Activated naive CD8-positive, alpha-beta T cell (primary cell): ENCODE measurements around the gene BCAS1.
A peak's percentile ranks its signal among the peaks of the same experiment; 100 is the strongest.

Experiments
- H3K27ac Mint-ChIP-seq: one replicate; pipeline ENCODE4 v1.8.0; 2021; ENCODE audit warnings: mixed read lengths
- H3K27me3 Mint-ChIP-seq: one replicate; pipeline ENCODE4 v1.8.0; 2021; ENCODE audit warnings: mixed read lengths
- H3K36me3 Mint-ChIP-seq: one replicate; pipeline ENCODE4 v1.8.0; 2021; ENCODE audit warnings: mixed read lengths
- H3K4me1 Mint-ChIP-seq: one replicate; pipeline ENCODE4 v1.8.0; 2021; ENCODE audit warnings: low read depth, mixed read lengths
- H3K4me3 Mint-ChIP-seq: one replicate; pipeline ENCODE4 v1.8.0; 2021; ENCODE audit warnings: mild to moderate bottlenecking, mixed read lengths
- H3K9me3 Mint-ChIP-seq: one replicate; pipeline ENCODE4 v1.8.0; 2021; ENCODE audit warnings: low read depth, mixed read lengths

Gene BCAS1

DNA sequence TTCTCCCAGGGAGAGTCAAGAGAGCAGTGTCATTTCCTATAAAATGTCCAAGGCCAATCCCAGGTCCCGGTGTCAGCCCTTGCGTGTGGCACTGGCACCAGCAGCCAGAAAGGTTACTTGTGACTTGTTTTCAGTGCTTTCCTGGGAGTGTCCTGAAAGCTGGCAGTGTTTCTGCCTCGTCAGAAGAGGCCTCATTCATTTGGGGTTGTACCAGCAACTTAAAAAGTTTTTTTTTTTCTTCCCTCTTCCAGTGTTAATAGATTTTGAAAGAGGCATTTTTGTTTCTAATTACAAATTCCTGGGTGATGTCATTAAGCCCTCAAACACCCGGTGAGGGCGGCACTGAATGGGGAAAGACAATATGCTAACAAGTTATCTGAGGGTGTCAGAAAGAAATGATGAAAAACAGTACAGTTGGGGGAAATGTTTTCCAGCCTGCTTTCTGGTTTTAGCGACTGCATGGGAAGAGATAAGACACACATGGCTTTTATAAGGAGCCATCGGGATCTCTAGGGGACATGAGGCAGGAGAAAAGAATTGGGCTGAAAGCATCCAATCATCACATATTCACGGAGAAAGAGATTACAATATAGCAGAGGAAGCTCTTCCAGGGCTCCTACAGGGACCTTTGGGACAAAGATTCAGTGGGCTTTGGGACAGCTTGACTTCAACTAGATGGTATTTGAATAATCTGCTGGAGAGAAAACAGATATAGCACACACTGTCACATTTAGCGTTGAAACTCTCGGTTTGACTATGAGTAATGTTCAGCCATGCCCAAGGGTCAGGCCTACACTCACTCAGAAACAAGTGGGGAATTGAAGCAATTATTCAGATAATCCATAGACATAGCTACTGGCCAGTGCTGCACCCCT lies 153.0 kb downstream of the BCAS1 start:
- Mint-ChIP-seq H3K4me1 (peaks cover 43% of the 10 kb centered on the region), H3K27me3 (no peaks in the 10 kb centered on the region), H3K4me3 (no peak overlapping the region), H3K27ac (peak overlapping the region; percentile 79), H3K36me3 (peaks cover 3% of the 10 kb centered on the region), H3K9me3 (no peaks in the 10 kb centered on the region)

DNA sequence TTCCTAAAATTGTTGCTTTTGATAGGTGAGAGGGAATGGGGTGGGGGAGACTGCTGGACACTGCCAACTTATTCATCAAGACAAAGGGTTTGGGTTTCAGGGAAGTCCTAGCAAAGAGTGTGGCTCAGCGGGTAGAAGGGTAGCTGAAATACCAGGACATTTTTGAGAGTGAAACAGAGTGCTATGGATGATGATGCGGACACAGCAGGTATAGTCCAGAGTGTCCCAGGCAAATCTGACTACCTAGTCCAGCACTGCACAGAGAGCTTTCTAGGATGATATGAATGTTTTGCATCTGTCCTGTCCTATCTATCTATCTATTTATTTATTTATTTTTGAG lies 154.3 kb downstream of the BCAS1 start:
- Mint-ChIP-seq H3K9me3 (no peaks in the 10 kb centered on the region), H3K36me3 (peaks cover 3% of the 10 kb centered on the region), H3K27ac (peak overlapping the region; percentile 93), H3K4me3 (peak overlapping the region; percentile 91), H3K27me3 (no peaks in the 10 kb centered on the region), H3K4me1 (peaks cover 48% of the 10 kb centered on the region)

DNA sequence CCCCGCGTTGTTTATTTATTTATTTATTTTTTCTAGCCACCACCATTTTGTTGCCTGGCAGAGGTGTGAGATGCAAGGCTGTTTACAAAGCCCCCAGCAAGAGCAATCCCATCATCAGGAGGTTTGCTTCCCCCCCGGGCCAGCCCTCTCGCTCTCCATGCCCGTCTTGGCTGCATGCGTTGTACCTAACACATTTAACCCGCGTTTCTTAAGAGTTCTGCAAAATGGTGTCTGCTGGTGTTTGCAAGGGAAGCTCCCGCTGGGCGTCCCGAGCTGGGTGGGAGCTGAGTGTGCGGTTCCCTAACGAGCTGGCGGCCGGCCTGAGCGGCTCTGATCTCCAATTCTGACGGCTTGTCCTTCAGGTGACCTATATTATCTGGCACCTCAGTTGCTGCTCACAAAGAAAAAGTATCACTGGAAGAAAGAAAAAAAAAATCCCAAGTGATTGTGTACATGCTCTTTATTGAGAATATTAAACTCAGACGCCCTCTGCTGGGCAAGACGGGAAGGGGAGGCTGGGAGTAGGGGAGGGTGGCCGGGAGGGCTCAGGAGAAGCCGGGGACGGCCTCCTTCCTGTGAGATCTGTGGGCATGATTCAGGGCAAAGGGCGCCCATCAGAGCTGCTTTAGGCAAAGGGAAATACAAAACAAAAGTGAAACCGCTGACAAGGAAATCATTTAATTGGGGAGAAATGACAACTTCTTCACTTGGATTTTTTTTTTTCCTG lies 154.8 kb downstream of the BCAS1 start:
- H3K4me3 Mint-ChIP-seq = peak overlapping the region; percentile 91
- H3K9me3 Mint-ChIP-seq = no peaks in the 10 kb centered on the region
- H3K27me3 Mint-ChIP-seq = no peaks in the 10 kb centered on the region
- H3K4me1 Mint-ChIP-seq = peaks cover 48% of the 10 kb centered on the region
- peaks cover 5% of the 10 kb centered on the region for H3K36me3 Mint-ChIP-seq
- H3K27ac Mint-ChIP-seq = peak overlapping the region; percentile 93

DNA sequence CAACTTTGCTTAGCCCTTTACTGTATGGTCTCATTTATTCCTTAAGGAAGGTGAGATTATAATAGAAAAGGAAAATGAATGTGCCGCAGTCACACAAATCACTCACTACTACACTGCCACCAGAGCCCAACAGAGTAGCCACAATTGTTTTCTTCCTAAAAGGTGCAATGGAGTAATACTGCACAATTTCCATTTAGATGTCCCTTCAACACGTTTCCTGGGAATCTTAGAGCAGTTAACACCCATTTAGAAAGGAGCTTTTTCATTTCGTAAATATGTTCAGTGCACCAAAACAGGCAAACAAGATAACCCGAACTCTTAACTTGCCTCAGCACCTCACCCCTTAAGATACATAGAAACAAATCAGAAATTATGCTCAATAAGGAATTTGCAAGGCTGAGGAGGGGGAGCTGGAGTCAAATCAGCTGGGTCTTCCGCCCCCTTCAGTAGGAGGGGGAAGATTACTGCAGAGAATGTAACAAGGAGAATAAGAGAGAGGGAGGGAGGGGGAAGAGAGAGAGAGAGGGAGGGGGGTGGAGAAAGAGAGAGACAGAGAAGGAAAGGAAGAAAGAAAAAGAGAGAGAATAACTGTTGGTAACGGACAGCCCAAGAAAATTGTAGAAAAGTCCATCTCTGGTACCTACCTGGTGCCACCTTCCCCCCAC lies 155.5 kb downstream of the BCAS1 start:
- Mint-ChIP-seq H3K27me3 (no peaks in the 10 kb centered on the region), H3K27ac (peak overlapping the region; percentile 93), H3K9me3 (no peaks in the 10 kb centered on the region), H3K36me3 (peaks cover 4% of the 10 kb centered on the region), H3K4me3 (peak overlapping the region; percentile 91), H3K4me1 (peaks cover 48% of the 10 kb centered on the region)

DNA sequence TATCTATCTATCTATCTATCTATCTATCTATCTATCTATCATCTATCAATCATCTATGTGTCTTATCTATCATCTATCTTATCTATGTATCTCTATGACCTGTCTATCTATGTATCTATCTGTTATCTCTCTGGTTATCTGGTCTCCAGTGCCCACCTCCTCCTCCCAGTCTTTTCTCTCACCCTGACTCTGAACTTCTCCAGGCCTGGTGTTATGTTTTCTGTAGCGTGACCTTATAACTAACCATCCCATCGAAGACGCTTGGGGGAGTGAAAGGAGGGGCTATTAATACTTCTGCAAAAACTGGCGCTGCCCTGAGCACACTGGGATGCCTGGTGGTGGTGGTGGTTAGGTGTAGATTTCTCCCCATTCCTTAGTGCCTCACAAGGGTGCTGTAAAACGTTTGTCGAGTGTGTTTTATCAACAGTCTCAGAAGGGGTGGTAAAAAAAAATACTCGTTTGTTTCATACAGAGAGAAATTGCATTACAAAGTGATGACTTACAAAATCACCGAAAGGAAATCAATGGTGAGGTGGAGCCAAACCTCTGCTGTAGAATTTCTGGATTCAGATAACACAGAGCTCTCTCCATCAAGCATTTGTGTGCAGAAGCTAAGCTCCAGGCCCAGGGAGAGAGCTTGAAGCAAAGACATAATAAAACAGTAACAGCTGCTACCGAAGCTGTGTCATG lies 156.2 kb downstream of the BCAS1 start:
- Mint-ChIP-seq H3K36me3 (peaks cover 2% of the 10 kb centered on the region), H3K27me3 (no peaks in the 10 kb centered on the region), H3K9me3 (no peaks in the 10 kb centered on the region), H3K4me3 (peak overlapping the region; percentile 91), H3K4me1 (peaks cover 48% of the 10 kb centered on the region), H3K27ac (peak overlapping the region; percentile 93)

DNA sequence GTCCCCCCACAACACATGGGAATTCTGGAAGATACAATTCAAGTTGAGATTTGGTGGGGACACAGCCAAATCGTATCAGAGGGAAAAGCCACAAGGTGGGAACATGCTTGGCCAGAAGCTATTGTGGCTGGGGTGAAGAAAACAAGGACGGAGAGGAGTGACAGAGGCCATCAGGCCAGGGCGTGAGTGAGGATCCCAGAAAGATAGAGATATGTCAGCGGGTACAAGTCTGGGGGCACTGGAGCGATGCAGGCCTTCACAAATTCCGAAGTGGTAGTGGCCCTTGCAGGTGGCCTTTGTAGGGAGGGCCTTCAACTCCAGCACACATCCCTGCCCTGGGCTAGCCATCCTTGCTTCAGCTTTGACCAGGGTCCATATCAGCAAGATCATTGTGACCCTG lies 159.1 kb downstream of the BCAS1 start:
- Mint-ChIP-seq H3K36me3 (peaks cover 2% of the 10 kb centered on the region), H3K27ac (peak overlapping the region; percentile 30), H3K27me3 (no peaks in the 10 kb centered on the region), H3K4me3 (no peak overlapping the region), H3K9me3 (no peaks in the 10 kb centered on the region), H3K4me1 (peaks cover 37% of the 10 kb centered on the region)

DNA sequence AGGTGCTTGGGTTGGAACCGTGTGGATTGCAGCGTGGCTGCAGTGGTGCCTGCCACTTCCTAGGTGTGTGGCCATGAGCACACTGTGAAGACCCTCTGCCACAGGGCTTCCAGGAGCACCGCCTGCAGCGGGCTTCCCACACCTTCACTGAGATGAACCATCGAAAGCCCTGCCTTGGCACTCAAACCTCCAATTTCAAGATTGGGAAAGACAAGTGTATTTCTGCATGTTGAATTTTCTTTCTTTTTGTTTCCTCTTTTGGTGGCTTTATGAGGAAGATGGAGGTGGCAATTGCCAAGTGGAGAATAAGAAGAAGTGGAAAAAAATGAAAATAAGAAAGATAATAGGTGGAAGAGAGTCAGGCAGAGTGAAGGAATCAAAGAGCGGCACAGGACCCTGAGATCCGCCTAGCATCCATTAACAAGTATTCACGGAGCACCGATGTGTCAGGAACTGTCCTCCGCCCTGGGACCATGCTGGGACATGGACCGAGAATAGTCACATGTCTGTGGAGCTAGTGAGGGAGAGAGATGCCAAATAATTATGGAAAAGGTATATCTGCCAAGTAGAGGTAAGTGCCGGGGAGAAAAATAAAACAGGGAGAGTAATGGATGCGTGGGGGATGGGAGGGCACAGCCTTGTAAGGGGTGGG lies 159.9 kb downstream of the BCAS1 start:
- no peaks in the 10 kb centered on the region for H3K27me3 Mint-ChIP-seq
- H3K27ac Mint-ChIP-seq = peak overlapping the region; percentile 30
- no peaks in the 10 kb centered on the region for H3K9me3 Mint-ChIP-seq
- peaks cover 2% of the 10 kb centered on the region for H3K36me3 Mint-ChIP-seq
- no peak overlapping the region for H3K4me3 Mint-ChIP-seq
- peaks cover 35% of the 10 kb centered on the region for H3K4me1 Mint-ChIP-seq

DNA sequence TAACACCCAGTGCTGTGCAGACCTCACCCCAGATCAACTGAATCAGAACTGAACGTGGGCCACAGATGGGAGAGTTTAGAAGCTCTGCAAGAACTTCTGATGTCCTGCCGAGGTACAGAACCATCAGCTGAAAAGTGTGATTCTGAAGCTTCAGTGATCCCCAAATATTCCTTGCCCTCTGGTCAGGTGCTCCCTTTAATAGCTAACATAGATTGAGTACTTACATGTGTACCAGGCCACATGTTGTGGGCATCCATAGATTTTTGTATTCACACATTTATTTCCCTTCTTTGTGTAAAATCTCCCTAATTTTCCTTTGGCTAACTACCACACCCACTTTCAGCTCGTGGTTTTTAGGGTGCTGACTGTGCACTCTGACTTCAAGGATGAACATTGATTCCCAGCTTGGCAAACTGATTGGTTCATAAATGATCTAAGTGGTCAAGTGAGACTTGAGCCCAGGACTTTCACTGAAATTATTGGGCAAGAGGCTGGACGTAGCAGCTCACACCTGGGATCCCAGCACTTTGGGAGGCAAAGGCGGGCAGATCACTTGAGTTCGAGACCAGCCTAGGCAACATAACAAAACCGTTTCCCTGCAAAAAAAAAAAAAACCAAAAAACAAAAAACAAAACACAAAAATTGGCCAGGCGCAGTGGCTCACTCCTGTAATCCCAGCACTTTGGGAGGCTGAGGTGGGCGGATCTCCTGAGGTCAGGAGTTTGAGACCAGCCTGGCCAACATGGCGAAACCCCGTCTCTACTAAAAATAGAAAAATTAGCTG lies 162.2 kb downstream of the BCAS1 start:
- Mint-ChIP-seq H3K4me3 (no peak overlapping the region), H3K27me3 (no peaks in the 10 kb centered on the region), H3K9me3 (no peaks in the 10 kb centered on the region), H3K27ac (no peak overlapping the region), H3K4me1 (peaks cover 31% of the 10 kb centered on the region), H3K36me3 (peaks cover 2% of the 10 kb centered on the region)

DNA sequence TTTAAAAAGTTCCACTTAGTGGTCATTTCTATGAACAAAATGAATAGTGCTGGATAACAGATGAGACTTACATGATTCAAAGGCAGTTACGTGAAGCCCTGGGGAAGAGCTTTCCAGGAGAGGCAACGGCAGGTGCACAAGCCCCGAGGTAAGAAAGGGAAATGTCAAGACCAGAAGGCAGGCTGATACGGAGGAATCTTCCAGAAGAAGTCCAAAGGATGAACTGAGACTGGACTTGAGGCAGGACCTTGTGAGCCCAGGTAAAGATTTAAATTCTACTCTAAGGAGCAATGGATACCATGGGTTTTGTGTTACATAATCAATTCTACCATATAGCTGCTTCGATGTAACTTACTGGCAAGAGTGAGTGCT lies 164.6 kb downstream of the BCAS1 start:
- no peaks in the 10 kb centered on the region for H3K27me3 Mint-ChIP-seq
- H3K9me3 Mint-ChIP-seq = no peaks in the 10 kb centered on the region
- peak overlapping the region; percentile 31 for H3K27ac Mint-ChIP-seq

DNA sequence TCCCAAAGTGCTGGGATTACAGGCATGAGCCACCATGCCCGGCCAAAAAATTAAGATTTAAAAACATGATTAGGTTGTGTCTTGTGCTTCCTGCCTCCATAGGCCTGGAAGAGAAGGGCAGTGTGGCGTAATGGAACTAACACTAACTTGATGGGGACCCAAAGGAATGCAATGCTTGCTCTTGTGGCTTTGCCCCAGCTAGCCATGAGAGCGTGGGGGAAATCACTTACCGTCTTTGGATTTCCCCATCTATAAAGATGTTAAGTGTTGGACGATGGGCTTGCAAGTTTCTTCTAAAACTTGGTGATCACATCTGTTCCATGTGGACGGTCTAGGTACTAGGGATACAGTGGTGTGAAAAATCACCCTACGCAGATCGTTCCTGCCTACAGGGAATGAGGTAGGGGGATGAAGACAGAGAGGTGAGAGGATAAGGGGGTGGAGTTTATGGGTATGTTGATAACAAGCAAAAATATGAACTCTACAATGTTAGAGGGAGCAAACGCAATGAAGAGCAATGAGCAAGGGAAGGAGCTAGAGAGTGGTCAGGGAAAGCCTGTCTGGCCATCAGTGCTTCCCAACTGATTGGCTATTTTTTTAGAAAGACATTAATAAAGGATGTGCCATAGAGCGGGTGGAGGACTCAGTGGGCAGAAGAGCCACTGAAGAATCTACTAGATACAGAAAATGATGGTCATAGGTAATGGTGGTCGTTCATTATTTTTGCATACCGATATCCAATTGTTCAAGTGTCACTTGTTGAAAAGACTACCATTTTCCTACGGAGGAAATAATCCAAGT lies 165.2 kb downstream of the BCAS1 start:
- H3K4me1 Mint-ChIP-seq = peaks cover 41% of the 10 kb centered on the region
- H3K27me3 Mint-ChIP-seq = no peaks in the 10 kb centered on the region
- peak overlapping the region; percentile 37 for H3K27ac Mint-ChIP-seq
- H3K4me3 Mint-ChIP-seq = no peak overlapping the region
- H3K9me3 Mint-ChIP-seq = no peaks in the 10 kb centered on the region
- no peaks in the 10 kb centered on the region for H3K36me3 Mint-ChIP-seq

More for the DNA sequence above, 164.6 kb downstream of the BCAS1 start:
- H3K4me3 Mint-ChIP-seq = no peak overlapping the region
- peaks cover 35% of the 10 kb centered on the region for H3K4me1 Mint-ChIP-seq
- peaks cover 2% of the 10 kb centered on the region for H3K36me3 Mint-ChIP-seq

DNA sequence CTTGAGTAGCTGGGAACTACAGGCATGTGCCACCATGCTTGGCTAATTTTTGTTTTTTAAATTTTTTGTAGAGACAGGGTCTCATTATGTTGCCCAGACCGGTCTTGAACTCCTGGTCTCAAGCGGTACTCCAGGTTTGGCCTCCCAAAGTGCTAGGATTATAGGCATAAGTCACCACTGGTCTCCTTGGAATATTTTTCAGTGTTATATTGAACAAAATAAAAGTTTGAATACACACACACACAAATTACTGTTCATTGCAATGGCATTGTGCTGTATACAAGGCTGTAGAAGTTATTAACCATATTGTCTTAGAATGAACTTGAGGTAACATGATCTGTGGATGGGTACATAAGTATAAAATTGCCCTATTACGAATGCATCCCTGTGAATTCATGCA lies 166.1 kb downstream of the BCAS1 start:
- Mint-ChIP-seq H3K27me3 (no peaks in the 10 kb centered on the region), H3K36me3 (no peaks in the 10 kb centered on the region), H3K4me3 (no peak overlapping the region), H3K4me1 (peaks cover 50% of the 10 kb centered on the region), H3K27ac (peak overlapping the region; percentile 22), H3K9me3 (no peaks in the 10 kb centered on the region)

DNA sequence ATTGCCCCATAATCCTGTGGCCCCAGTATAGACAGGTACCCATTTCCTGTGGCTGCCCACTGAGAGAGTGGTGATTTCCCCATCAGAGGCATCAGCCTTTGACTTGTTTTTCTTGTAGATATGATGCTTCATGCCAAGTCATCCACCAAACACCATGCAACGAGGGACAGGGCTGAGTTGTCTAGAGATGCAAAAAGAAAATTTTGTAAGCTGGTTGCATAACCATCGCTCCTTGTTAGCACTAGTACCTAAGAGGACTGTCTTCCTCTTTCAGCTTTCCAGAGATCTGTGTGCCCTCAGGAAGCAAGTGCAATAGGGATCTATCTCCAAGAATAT lies 166.8 kb downstream of the BCAS1 start:
- Mint-ChIP-seq H3K4me1 (peaks cover 57% of the 10 kb centered on the region), H3K27ac (peak overlapping the region; percentile 70), H3K36me3 (no peaks in the 10 kb centered on the region), H3K4me3 (no peak overlapping the region), H3K27me3 (no peaks in the 10 kb centered on the region), H3K9me3 (no peaks in the 10 kb centered on the region)

DNA sequence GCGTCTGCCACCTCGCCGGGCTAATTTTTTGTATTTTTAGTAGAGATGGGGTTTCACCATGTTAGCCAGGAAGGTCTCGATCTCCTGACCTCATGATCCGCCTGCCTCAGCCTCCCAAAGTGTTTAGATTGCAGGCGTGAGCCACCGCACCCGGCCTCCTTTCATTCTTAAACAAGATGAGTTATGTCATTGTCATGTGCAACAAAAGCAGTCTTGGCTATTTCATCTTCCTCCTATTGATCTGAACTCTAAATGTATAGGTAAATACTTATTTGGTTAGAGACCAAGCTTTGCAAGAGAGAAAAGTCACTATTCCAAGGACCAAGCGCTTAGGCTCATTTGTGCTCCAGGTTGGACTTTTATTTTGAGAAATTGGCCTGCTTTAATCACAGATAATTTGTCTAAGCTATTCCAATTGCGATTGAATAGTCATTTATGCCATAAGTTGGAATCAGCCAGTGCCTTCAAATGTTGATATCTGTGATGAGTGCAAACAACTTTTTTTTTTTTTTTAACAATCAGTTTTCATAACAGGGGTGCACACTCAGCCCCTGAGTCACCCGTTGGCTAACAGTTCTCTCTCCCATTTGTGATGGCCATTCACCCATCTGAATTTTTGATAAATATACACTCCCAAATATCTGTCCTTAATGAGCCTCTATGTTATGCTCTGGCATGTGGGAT lies 167.3 kb downstream of the BCAS1 start:
- H3K4me1 Mint-ChIP-seq = peaks cover 62% of the 10 kb centered on the region
- no peaks in the 10 kb centered on the region for H3K36me3 Mint-ChIP-seq
- H3K27me3 Mint-ChIP-seq = no peaks in the 10 kb centered on the region
- H3K4me3 Mint-ChIP-seq = no peak overlapping the region
- no peaks in the 10 kb centered on the region for H3K9me3 Mint-ChIP-seq
- H3K27ac Mint-ChIP-seq = peak overlapping the region; percentile 70
